ENCODE measurements around the gene MAP7D2. TPM values are rescaled to one million over a fixed set of nuclear protein-coding genes. Genes with fewer than 3 reads are reported as not detected.

MAP7D2 gene
- total RNA-seq, 1 experiment from 2014 or later = 45.4 TPM

GRCh38 chrX:20011608-20012007, 105.1 kb downstream of the MAP7D2 start:
- intact Hi-C loops (cut with micrococcal nuclease; ENCODE audit: unreplicated experiment) = no loop called here
- TF ChIP-seq CTCF (IDR thresholded peaks at IDR 0.05; ENCODE audit: insufficient read depth in 1 of 2, low read depth in 1 of 2, low read length in 1 of 2, severe bottlenecking in 1 of 2, unreplicated experiment in 1 of 2) = no peak

GRCh38 chrX:20007962-20008622, 108.6 kb downstream of the MAP7D2 start:
- no TSS peak for BruUV-seq (replicated peaks)
- H3K4me1 Mint-ChIP-seq (ENCODE audit: low read depth, unreplicated experiment) = no peaks in the 10 kb centered on the region
- peaks cover 3% of the 10 kb centered on the region for H3K36me3 Mint-ChIP-seq (ENCODE audit: insufficient read depth, unreplicated experiment)
- no peak overlapping the region for H3K27ac Mint-ChIP-seq (ENCODE audit: unreplicated experiment)
- H3K9me3 Mint-ChIP-seq (ENCODE audit: unreplicated experiment) = no peaks in the 10 kb centered on the region
- Histone ChIP-seq H3K36me3 (ENCODE audit: control insufficient read depth, insufficient read depth, low read length) (no peaks in the 10 kb centered on the region), H3K4me3 (ENCODE audit: low read depth, low read length) (no peak overlapping the region), H3K4me1 (no peaks in the 10 kb centered on the region), H3K27me3 (replicated peaks; ENCODE audit: control insufficient read depth, insufficient read depth, low read length) (no peaks in the 10 kb centered on the region), H3K9me3 (no peaks in the 10 kb centered on the region)
- no peak for DNase-seq
- intact Hi-C loops (cut with micrococcal nuclease; ENCODE audit: unreplicated experiment) = no loop called here
- H3K4me3 Mint-ChIP-seq (ENCODE audit: unreplicated experiment) = no peak overlapping the region
- TF ChIP-seq CTCF (IDR thresholded peaks at IDR 0.05; ENCODE audit: insufficient read depth in 1 of 2, low read depth in 1 of 2, low read length in 1 of 2, severe bottlenecking in 1 of 2, unreplicated experiment in 1 of 2) = no peak
- H3K27me3 Mint-ChIP-seq (ENCODE audit: insufficient read depth, unreplicated experiment) = no peaks in the 10 kb centered on the region
- POLR2A ChIA-PET = no interaction called here
- CTCF ChIA-PET = interaction anchor here (1.5 to 1.9 kb wide), 2 partner anchors 21 to 103 kb away, joined by 3 to 9 read pairs; no protein-coding TSS in a partner anchor

More at GRCh38 chrX:20011608-20012007, 105.1 kb downstream of the MAP7D2 start:
- H3K27ac Mint-ChIP-seq (ENCODE audit: unreplicated experiment) = no peak overlapping the region
- Histone ChIP-seq H3K36me3 (ENCODE audit: control insufficient read depth, insufficient read depth, low read length) (no peaks in the 10 kb centered on the region; the same call in 1 of the 2 replicates), H3K4me1 (no peaks in the 10 kb centered on the region), H3K27me3 (replicated peaks; ENCODE audit: control insufficient read depth, insufficient read depth, low read length) (no peaks in the 10 kb centered on the region), H3K4me3 (ENCODE audit: low read depth, low read length) (no peak overlapping the region), H3K9me3 (no peaks in the 10 kb centered on the region)
- H3K9me3 Mint-ChIP-seq (ENCODE audit: unreplicated experiment) = no peaks in the 10 kb centered on the region
- no peaks in the 10 kb centered on the region for H3K4me1 Mint-ChIP-seq (ENCODE audit: low read depth, unreplicated experiment)
- ChIA-PET CTCF (no interaction called here), POLR2A (no interaction called here)
- no peak for DNase-seq
- H3K36me3 Mint-ChIP-seq (ENCODE audit: insufficient read depth, unreplicated experiment) = peaks cover 27% of the 10 kb centered on the region
- BruUV-seq (replicated peaks) = no TSS peak
- no peaks in the 10 kb centered on the region for H3K27me3 Mint-ChIP-seq (ENCODE audit: insufficient read depth, unreplicated experiment)
- no peak overlapping the region for H3K4me3 Mint-ChIP-seq (ENCODE audit: unreplicated experiment)

- Mint-ChIP-seq H3K27ac (ENCODE audit: unreplicated experiment) (no peak overlapping the region), H3K27me3 (ENCODE audit: insufficient read depth, unreplicated experiment) (no peaks in the 10 kb centered on the region), H3K4me1 (ENCODE audit: low read depth, unreplicated experiment) (no peaks in the 10 kb centered on the region), H3K9me3 (ENCODE audit: unreplicated experiment) (no peaks in the 10 kb centered on the region), H3K4me3 (ENCODE audit: unreplicated experiment) (no peak overlapping the region), H3K36me3 (ENCODE audit: insufficient read depth, unreplicated experiment) (no peaks in the 10 kb centered on the region)
- H3K4me3 ChIP-seq (ENCODE audit: low read depth, low read length) = no peak overlapping the region
- H3K27me3 ChIP-seq (replicated peaks; ENCODE audit: control insufficient read depth, insufficient read depth, low read length) = no peaks in the 10 kb centered on the region
- POLR2A ChIA-PET = no interaction called here
- no peaks in the 10 kb centered on the region for H3K9me3 ChIP-seq
- no peaks in the 10 kb centered on the region for H3K4me1 ChIP-seq
- no TSS peak for BruUV-seq (replicated peaks)
- no peak for TF ChIP-seq CTCF (IDR thresholded peaks at IDR 0.05; ENCODE audit: insufficient read depth in 1 of 2, low read depth in 1 of 2, low read length in 1 of 2, severe bottlenecking in 1 of 2, unreplicated experiment in 1 of 2)
- CTCF ChIA-PET = no interaction called here
- no peaks in the 10 kb centered on the region for H3K36me3 ChIP-seq (ENCODE audit: control insufficient read depth, insufficient read depth, low read length)
- DNase-seq = no peak
- intact Hi-C loops (cut with micrococcal nuclease; ENCODE audit: unreplicated experiment) = no loop called here
These were observed 110.8 kb downstream of the MAP7D2 start for GRCh38 chrX:20005883-20006282.
